ENCODE measurements around the gene DTHD1.
A peak's percentile ranks its signal among the peaks of the same experiment; 100 is the strongest.

DTHD1 gene

GRCh38 chr4:36269533-36270173 lies 11.8 kb upstream of the DTHD1 start:
- no peak for DNase-seq (ENCODE audit: low spot score)

- DNase-seq (ENCODE audit: low spot score) = peak; percentile 2
Observed at GRCh38 chr4:36273276-36273675, 8.1 kb upstream of the DTHD1 start.

DNA sequence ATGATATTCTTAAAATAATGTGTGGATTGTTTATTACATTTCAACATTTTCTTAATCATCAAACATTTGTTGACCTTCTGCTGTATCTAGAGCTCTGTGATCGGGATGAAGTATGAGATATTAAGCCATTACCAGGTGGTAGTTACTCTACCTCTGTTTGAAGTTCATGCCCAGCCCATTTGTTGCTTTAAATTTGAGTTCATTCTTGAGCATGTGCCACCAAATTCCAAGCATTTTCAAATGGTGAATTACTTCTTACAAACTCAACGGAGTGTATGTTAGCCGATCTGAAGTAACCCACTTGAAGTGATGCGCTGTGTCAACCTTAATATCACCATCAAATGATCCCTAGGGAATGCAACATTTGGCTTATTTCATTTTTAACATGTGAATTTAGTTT lies 7.3 kb upstream of the DTHD1 start:
- DNase-seq (ENCODE audit: low spot score) = peak; percentile 58

DNA sequence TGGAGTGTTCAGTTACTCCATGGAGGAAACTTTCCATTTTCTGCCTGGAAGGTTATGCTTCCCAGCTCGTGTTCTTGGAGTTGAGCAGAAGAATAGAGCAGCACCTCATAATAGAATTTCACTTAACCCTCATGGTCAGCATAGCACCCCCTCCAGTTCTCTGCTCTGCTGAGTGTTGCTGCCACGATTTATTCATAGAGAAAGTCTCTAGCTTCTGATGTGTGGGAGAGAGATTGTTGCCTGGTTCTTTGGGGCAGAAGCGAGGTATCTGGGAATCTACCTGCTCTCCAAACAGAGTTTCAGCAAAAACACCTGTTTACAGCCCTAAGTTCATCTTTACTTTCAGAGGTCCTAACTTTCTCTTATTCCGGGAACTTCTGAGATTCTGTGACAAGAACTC lies 3.9 kb upstream of the DTHD1 start:
- DNase-seq (ENCODE audit: low spot score) = no peak

- DNase-seq (ENCODE audit: low spot score) = no peak
Observed at GRCh38 chr4:36278789-36279188, 2.6 kb upstream of the DTHD1 start.

- DNase-seq (ENCODE audit: low spot score) = peak; percentile 4
Observed at GRCh38 chr4:36280555-36280954, 861 bp upstream of the DTHD1 start.

DNA sequence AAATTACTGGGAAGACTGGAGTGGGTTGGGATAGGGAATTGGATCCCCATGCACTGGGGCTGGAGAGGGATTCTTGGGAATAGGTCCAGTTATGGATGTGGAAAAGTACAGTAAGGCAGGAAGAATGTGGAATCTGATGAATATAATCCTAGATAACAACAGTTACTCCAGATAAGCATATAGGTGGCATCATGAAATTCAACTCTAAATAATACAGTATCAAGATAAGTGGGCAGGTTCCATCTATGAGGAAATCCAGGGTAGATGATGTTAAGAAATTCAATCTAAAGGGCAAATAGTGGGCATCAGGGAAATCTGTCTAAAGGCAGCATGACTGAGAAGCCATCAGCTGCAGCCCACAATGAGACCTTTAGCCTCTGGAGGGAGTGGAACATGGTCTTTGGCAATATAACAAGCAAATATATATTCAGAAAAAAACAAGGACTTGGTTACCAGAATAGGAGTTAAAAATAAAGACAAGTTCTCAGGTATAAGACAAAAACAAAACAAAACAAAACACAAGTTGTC lies 1.2 kb downstream of the DTHD1 start:
- DNase-seq (ENCODE audit: low spot score) = no peak

DNA sequence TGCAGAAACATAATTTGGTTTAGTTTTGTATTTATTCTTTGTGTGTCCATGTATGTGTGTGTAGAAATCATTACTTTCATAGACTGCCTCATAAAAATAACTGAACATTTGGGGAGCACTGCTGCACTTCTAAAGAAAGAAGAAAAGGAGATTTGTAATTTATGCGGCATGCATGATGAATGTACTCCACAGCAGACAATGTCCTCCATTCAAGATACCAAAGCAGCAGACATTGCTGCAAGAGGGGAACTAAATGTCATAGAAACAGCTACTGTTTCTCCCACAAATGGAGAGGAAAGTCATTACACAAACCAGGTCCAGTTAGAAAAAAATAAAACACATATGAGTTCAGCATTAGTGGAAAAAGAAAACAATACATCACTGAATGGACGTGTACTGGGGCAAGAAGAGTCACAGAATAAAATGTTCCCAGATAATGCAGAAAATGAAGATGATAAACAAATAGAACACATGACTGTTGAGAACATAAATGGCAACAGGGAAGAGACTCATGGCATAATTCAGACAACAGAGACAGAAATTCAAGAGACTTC lies 2.6 kb downstream of the DTHD1 start:
- no peak for DNase-seq (ENCODE audit: low spot score)

DNA sequence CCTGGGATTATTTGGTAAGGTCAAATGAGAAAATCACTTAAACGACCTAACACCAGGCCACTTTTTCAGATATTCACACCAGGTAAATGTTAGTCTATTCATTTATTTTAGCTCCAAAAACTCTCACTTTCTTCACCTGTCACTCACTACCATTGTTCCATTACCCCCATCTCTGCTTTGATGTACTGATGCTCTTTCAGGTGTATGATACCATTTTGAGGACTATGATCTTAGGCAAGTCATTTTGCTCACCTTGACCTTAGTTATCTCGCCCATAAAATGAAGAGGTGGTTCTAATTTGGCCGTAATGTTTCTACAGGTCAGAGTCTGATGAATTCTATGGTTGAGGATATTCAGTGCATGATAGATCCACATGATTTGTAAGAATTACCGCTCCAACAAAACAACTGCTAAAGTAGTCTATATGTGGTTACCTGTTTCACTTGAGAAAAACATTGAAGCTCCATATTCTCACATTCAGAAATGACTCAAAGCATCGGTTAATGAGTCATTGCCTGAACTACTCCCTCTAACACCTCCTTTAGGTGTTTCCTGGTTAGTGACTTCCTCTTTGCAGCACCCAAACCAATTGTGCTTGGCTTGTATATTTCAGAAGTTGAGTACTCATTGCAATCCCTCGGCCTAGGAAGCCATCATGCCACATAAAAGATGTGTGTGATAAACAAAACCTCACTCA lies 4.5 kb downstream of the DTHD1 start:
- peak; percentile 79 for DNase-seq (ENCODE audit: low spot score)

DNA sequence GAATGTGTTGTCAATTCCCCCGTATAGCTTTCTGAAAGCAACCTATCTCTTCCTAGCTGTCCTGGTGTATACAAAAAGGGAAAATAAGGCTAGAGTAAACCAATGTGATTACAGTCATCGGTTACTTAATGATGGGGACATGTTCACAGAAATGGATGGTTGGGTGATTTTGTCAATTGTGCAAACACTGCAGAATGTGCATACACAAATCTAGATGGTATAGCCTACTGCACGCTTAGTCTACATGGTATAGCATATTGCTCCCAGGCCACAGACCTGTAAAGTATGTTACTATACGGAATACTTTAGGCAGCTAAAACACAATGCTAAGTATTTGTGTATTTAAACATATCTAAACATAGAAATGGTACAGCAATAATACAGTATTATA lies 5.1 kb downstream of the DTHD1 start:
- no peak for DNase-seq (ENCODE audit: low spot score)

DNA sequence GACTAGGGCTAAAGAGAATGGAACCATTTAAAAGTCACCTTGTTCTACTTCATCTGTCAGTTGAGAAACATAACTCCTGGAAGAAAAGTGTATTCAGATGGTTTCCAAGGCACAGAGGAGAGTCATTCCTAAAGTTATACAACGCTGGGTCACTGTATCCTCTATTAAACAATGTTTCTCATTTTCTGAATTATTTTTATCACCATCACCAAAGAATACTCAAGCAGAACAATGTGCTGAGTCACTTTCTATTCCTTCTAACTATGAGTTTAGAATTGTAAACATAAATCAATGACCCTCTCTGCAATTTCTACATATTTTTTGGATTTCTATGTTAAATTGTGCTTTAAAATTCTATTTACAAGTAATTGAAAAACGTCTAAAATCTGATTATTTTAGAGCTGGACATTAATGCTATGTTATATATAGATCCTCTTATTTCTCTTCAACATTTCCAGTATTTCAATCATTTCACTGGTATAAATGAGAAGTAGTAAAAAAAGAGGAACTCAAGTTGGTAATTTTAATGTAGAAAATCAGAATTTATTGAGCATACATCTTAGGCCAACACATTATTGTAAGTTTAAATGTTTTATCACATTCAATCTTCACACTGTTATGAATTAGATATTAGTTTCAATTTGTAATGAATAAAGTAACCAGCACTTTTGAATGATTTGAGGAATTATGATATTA lies 7.5 kb downstream of the DTHD1 start:
- peak; percentile 33 for DNase-seq (ENCODE audit: low spot score)

DNA sequence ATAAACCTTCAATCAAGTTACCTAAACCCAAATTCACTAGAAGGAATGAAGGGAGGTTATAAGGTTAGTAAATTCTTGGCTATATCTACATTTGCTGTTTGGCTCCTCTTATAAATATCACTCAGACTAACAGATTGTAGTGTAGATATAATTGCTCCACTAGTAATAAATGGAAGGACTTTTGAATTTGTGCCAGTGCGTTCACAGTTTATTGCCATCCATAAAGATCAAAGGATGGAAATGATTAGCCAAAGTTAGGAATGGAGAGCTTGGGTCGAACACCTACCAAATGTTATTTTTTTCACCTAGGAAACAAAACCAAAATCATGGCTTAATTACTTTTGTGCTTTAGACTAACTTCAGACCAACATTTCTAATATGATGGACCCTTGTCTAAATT lies 9.2 kb downstream of the DTHD1 start:
- no peak for DNase-seq (ENCODE audit: low spot score)

DNA sequence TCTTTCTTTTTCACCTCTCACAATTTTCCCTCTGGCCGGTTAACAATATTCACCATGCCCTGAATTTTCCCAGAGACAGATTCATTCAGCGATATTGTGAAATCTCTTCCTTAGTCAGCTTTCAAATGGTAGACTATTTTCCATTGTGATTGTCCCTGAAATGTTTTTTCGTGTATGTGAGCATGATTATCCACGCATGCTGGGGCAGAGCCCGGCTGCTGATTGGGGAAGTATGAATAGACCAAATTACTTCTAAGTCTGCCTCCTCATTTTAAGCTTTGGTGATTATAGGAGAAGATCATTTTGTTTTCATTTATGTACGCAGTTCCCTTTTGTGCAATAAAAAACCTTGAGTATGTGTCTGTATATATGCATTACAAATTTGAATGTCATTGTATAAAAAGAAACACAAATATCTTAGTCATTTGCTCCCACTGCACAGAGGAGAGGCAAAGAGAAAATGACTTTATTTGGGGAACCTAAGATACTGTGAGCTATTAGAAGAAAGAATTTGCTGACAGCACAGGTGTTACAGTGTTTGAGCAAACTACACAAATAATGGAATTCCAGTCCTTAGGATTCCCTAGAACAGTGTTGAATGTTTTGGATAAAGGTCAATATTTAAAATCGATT lies 11.3 kb downstream of the DTHD1 start:
- no peak for DNase-seq (ENCODE audit: low spot score)

GRCh38 chr4:36301127-36301526 lies 19.7 kb downstream of the DTHD1 start:
- no peak for DNase-seq (ENCODE audit: low spot score)

DNA sequence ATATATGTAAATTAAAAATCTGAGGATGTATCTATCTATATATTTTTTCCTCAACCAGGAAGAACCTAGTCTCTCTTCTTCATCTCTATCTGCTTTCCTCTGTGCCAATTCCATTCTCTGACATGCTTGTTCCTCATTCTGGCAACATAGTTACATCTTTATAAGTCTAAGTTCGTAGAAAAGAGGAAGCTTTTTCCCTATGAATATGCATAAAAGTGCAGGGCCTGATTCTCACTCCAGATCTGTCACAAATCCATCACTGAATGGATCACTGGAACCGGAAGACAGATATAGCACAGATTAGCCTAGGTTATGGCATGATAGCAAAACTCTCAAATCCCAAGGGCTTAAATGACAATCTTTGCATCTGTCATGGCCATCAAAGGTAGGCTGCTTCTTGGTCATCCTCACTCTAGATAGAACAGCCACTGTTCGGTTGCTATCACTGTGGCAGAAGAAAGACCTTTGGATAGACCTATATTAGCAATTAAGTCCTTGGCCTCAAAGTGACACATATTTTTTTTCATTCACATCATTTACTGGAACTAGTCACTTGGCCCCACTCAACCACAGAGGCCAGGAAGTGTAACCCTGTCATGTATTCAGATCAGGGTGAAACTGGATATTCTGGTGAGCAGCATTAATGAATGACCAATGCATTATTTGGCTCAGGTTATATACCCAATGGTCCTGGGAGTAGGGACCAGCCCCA lies 22.2 kb downstream of the DTHD1 start:
- DNase-seq (ENCODE audit: low spot score) = peak; percentile 42

DNA sequence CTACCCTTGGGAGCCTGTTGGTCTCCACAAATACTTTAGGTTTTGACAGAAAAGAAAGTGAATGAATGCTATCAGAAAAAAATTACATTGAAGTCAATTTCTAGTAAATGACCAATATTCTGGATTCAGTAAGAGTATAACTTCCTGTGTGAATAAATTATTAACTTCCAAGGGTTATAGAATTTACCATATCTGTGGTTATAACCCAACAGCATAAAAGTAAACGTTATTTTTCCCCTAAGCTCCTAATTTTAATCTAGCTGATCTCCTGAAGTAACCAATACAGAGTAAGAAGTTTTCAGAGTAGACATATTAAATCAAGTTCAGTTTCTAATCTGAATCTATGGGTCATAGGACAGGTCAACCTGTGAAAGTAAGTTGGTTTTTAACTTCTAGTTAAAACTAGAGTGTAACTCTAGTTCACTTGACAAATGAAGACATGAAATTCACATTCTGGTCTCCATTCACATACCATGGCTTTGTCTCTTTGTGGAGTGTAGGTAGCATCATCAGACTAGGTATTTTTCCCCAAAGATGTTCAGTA lies 22.8 kb downstream of the DTHD1 start:
- DNase-seq (ENCODE audit: low spot score) = no peak

DNA sequence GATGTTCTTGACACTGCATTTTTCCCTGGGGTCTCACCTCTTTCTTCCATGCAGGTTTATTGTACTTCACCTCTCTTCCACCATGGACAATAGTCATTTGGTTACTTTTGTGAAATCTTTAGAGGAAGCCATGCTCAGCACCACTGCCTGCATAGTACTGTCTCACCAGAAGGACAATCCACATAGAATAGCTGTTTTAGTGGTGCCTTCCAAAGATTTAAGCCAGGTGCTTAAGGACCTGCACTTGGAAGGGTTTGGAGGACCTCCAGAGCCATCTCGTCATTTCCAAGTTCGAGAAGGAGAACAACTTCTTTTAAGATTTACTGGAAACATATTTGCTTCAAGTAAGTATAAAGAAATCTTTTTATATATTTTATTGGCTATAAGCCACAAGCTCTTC lies 26.7 kb downstream of the DTHD1 start:
- no peak for DNase-seq (ENCODE audit: low spot score)

DNA sequence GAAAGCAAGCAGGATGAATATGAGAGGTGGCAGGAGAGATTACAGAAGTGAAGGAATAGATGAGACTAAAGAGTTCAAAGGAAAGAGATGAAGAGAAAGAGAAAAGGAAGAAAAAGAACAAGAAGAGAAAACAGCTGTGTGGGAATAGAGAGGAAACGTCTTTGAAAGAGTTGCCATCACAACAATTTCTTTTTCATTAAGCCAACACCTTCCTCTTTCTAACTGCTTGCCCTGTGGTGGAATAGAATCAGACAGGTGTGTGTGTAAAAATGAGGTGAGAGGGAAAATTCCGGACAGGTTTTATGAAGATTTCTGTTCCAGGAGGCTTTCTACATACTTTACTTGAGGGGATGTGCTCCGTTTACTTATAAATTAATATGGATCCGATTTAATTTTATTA lies 28.8 kb downstream of the DTHD1 start:
- no peak for DNase-seq (ENCODE audit: low spot score)

DNA sequence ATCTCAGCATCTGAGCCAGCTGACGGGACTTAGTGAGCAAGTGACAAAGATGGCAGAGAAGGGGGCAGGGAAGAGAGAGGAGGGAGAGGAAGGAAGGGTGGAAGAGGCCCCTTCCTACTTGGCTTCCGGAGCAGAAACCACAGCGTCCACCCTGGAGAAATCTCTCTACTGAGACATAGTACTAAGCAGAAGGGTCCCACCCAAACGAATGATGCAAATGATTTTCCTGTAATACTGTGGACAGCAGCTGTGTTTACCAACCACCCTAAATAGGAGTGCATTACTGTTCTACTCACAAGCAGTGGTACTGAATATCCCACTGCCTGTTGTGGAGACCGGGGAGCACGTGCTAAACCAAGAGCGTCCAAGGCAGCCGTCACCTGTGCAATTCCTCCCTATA lies 29.4 kb downstream of the DTHD1 start:
- DNase-seq (ENCODE audit: low spot score) = no peak

GRCh38 chr4:36312511-36312910 lies 31.1 kb downstream of the DTHD1 start:
- DNase-seq (ENCODE audit: low spot score) = no peak

DNA sequence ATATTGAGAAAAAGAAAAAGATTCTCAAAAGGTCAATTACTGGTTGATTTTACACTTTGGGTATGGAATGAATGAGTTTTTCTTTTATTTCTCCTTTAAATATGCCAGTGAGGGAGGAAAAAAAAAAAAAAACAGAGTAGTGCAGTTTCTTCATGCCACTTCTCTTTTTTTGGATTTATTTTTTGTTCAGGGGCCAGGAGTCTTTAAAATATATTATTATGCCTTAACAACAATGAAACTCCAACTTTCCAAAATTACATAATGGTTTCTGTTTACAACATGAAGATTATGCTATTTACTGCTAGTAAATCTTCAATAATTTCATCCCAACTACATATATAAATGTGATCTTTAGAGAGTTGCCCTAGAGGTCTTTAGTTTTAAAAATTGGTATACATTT lies 31.9 kb downstream of the DTHD1 start:
- no peak for DNase-seq (ENCODE audit: low spot score)

- no peak for DNase-seq (ENCODE audit: low spot score)
Observed at GRCh38 chr4:36313703-36314102, 32.3 kb downstream of the DTHD1 start.
